ENCODE measurements around the gene DLGAP1.
A peak's percentile ranks its signal among the peaks of the same experiment; 100 is the strongest.

Gene DLGAP1

DNA sequence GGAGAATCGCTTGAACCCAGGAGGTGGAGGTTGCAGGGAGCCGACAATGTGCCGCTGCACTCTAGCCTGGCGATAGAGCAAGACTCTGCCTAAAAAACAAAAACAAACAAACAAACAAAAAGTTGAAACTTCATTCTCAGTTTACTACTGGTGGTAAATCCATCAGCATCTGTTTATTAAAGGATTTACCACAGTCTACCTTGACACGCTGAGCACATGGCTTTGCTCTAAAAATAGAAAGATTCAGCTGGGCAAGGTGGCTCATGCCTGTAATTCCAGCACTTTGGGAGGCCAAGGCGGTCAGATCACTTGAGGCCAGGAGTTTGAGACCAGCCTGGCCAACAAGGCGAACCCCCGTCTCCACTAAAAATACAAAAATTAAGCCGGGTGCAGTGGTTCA is 803.8 kb downstream of the DLGAP1 start:
- TF ChIP-seq YY1 (IDR thresholded peaks at IDR 0.05; ENCODE audit: low read depth) = no peak
- TF ChIP-seq, protein P1, sequence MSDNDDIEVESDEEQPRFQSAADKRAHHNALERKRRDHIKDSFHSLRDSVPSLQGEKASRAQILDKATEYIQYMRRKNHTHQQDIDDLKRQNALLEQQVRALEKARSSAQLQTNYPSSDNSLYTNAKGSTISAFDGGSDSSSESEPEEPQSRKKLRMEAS (IDR thresholded peaks at IDR 0.05) = peak; percentile 6; the same call in 1 of the 2 replicates

DNA sequence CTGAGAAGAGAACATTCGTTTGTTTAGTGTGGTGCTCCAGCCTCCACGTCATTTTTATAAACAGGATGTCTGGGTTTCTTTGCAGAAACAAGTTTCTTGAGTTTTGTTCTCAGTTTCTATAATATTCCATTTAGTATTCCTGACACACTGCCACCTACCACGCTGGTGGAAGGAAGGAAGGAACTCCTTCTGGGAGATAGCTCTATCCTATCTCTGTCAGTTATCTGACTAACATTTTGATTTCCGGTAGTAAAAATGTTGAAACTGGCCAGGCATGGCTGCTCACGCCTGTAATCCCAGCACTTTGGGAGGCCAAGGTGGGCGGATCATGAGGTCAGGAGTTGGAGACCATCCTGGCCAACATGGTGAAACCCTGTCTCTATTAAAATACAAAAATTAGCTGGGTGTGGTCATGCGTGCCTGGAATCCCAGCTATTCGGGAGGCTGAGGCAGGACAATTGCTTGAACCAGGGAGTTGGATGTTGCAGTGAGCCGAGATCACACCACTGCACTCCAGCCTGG is 804.5 kb downstream of the DLGAP1 start:
- peak; percentile 98 for TF ChIP-seq NFIC (IDR thresholded peaks at IDR 0.05)
- peak; percentile 35 for TF ChIP-seq RAD21 (IDR thresholded peaks at IDR 0.05; ENCODE audit: low read depth)
- peak; percentile 99 for TF ChIP-seq FOXM1 (IDR thresholded peaks at IDR 0.05; ENCODE audit: borderline replicate concordance, low read depth)
- TF ChIP-seq EP300 (IDR thresholded peaks at IDR 0.05; ENCODE audit: borderline replicate concordance) = peak; percentile 100
- peak; percentile 99 for TF ChIP-seq TCF12 (IDR thresholded peaks at IDR 0.05; ENCODE audit: low read depth)
- TF ChIP-seq, protein P2, sequence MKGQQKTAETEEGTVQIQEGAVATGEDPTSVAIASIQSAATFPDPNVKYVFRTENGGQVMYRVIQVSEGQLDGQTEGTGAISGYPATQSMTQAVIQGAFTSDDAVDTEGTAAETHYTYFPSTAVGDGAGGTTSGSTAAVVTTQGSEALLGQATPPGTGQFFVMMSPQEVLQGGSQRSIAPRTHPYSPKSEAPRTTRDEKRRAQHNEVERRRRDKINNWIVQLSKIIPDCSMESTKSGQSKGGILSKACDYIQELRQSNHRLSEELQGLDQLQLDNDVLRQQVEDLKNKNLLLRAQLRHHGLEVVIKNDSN (IDR thresholded peaks at IDR 0.05) = peak; percentile 9; the same call in 1 of the 2 replicates
- TF ChIP-seq CEBPB (IDR thresholded peaks at IDR 0.05) = peak; percentile 92
- TF ChIP-seq, protein P1 (IDR thresholded peaks at IDR 0.05) = peak; percentile 75; the same call in 1 of the 2 replicates
- TF ChIP-seq YY1 (IDR thresholded peaks at IDR 0.05; ENCODE audit: low read depth) = peak; percentile 68
- TF ChIP-seq TEAD4 (IDR thresholded peaks at IDR 0.05) = peak; percentile 100

DNA sequence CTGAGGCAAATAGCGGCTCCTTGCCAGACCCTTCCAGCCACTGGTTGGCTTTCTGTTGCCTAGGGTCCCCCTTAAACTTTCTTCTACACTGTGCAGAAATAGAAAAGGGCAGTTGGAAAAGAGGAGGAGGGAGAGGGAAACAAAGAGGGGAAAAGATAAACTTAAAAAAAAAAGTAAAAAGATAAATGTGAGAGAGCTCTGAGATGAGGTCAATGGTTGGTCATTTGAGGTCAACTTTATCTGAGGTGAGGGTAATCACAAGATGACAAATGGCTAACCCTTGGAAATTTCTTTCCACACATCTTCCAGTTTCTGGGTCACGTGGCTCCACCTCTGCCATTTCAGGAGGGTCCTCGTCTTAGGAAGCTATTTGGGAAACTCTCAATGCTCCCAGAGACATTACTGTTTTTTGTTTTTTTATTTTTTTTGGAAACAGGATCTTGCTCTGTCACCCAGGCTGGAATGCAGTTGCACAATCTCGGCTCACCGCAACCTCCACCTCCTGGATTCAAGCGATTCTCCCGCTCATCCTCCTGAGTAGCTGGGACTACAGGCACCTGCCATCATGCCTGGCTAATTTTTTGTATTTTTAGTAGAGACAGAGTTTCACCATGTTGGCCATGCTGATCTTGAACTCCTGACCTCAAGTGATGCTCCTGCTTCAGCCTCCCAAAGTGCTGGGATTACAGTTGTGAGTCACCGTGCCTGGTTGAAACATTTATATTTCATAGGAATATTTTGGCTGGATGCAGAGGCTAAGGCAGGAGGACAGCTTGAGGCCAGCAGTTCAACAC is 805.3 kb downstream of the DLGAP1 start:
- TF ChIP-seq, protein P3, sequence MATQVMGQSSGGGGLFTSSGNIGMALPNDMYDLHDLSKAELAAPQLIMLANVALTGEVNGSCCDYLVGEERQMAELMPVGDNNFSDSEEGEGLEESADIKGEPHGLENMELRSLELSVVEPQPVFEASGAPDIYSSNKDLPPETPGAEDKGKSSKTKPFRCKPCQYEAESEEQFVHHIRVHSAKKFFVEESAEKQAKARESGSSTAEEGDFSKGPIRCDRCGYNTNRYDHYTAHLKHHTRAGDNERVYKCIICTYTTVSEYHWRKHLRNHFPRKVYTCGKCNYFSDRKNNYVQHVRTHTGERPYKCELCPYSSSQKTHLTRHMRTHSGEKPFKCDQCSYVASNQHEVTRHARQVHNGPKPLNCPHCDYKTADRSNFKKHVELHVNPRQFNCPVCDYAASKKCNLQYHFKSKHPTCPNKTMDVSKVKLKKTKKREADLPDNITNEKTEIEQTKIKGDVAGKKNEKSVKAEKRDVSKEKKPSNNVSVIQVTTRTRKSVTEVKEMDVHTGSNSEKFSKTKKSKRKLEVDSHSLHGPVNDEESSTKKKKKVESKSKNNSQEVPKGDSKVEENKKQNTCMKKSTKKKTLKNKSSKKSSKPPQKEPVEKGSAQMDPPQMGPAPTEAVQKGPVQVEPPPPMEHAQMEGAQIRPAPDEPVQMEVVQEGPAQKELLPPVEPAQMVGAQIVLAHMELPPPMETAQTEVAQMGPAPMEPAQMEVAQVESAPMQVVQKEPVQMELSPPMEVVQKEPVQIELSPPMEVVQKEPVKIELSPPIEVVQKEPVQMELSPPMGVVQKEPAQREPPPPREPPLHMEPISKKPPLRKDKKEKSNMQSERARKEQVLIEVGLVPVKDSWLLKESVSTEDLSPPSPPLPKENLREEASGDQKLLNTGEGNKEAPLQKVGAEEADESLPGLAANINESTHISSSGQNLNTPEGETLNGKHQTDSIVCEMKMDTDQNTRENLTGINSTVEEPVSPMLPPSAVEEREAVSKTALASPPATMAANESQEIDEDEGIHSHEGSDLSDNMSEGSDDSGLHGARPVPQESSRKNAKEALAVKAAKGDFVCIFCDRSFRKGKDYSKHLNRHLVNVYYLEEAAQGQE (IDR thresholded peaks at IDR 0.05; ENCODE audit: low read depth) = no peak
- TF ChIP-seq CEBPB (IDR thresholded peaks at IDR 0.05) (peak; percentile 100), YY1 (IDR thresholded peaks at IDR 0.05; ENCODE audit: low read depth) (peak; percentile 66; the same call in 1 of the 2 replicates), EP300 (IDR thresholded peaks at IDR 0.05; ENCODE audit: borderline replicate concordance) (peak; percentile 96), NFIC (IDR thresholded peaks at IDR 0.05) (peak; percentile 73), TAF1 (IDR thresholded peaks at IDR 0.05; ENCODE audit: low read depth) (no peak), ZBTB7A (IDR thresholded peaks at IDR 0.05; ENCODE audit: low read depth) (no peak), FOXM1 (IDR thresholded peaks at IDR 0.05; ENCODE audit: borderline replicate concordance, low read depth) (peak; percentile 86; the same call in 1 of the 2 replicates), CREB1 (IDR thresholded peaks at IDR 0.05; ENCODE audit: low read depth) (no peak), EGR1 (IDR thresholded peaks at IDR 0.05) (no peak), TCF12 (IDR thresholded peaks at IDR 0.05; ENCODE audit: low read depth) (peak; percentile 95), TEAD4 (IDR thresholded peaks at IDR 0.05) (peak; percentile 99)
- TF ChIP-seq, protein P1 (IDR thresholded peaks at IDR 0.05) = peak; percentile 45
- TF ChIP-seq, protein P2 (IDR thresholded peaks at IDR 0.05) = peak; percentile 89

DNA sequence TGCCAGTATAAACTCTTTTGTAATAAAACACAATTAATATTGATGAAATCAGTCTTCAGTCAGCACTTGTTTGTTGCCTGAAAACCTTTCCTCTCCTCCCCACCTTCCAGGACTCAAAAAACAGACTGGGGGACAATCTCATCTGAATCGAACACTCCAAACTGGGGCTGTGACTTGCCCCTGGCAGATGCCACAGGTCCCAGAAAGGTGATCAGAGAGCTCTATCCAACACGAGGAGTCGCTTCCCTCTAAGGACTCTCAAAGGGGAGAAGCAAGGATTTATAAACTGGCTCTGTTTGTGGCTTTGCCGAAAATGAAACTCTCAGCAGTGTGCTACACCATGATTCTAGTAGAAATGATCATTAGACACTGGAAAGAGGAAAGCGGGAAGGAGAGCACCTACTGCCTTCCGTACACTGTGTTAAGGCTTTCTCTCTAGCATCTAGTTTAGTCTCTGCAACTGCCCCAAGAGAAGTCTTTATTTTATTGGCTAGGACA is 805.9 kb downstream of the DLGAP1 start:
- TF ChIP-seq FOXM1 (IDR thresholded peaks at IDR 0.05; ENCODE audit: borderline replicate concordance, low read depth) (no peak), YY1 (IDR thresholded peaks at IDR 0.05; ENCODE audit: low read depth) (no peak), EGR1 (IDR thresholded peaks at IDR 0.05) (no peak), TCF12 (IDR thresholded peaks at IDR 0.05; ENCODE audit: low read depth) (no peak), NFIC (IDR thresholded peaks at IDR 0.05) (no peak), ZBTB7A (IDR thresholded peaks at IDR 0.05; ENCODE audit: low read depth) (no peak), EP300 (IDR thresholded peaks at IDR 0.05; ENCODE audit: borderline replicate concordance) (no peak), TEAD4 (IDR thresholded peaks at IDR 0.05) (no peak), CEBPB (IDR thresholded peaks at IDR 0.05) (no peak), RAD21 (IDR thresholded peaks at IDR 0.05; ENCODE audit: low read depth) (no peak), CREB1 (IDR thresholded peaks at IDR 0.05; ENCODE audit: low read depth) (no peak), TAF1 (IDR thresholded peaks at IDR 0.05; ENCODE audit: low read depth) (no peak)
- TF ChIP-seq, protein P3 (IDR thresholded peaks at IDR 0.05; ENCODE audit: low read depth) = no peak
- TF ChIP-seq, protein P1 (IDR thresholded peaks at IDR 0.05) = no peak
- TF ChIP-seq, protein P2 (IDR thresholded peaks at IDR 0.05) = no peak

All from Ishikawa (cell line).